ENCODE data around the gene LRRC10B. TPM values are rescaled to one million over a fixed set of nuclear protein-coding genes. Genes with fewer than 3 reads are reported as not detected.

The LRRC10B gene
- total RNA-seq, 2 donors from 2014 or later, result not detected

DNA sequence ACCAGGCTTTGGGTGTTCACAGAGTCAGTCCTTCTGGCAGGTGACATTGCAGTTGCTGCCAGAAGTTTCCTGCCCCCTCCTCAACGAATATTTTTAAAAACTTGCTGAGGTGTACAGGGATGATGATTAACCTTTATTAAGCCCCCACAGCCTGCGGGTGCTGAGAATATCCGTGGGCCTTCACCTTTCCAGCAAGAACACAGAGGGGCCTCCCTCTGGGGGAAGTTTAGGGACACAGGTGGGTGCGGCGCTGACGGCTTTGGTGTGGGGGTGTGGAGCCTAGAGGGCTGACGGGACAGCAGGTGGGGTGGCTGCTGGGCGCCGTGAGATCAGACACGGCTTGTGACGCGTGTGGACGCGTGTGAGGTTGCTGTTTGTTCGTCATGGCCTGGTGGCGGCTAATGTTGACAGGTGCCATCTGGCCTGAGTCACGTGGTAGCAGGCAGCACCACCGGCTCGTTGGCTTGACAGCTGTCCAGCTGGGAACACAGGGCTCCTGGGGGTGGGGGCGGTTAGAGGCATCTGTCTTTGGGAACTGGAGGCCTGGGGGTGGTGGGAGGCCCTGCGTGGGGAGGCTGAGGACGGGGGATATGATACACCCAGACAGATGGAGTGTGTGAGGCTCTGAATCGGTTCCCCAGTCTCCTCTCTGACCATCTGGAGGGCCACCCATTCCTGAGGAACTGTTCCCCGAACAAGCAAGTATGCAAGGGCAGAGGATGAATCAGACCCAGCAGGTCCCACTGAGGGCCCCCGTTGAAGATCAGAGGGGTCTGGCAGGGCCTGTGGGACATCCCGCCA lies 12.5 kb upstream of the LRRC10B start:
- Mint-ChIP-seq H3K9me3 (no peaks in the 10 kb centered on the region), H3K4me3 (no peak overlapping the region), H3K4me1 (no peaks in the 10 kb centered on the region), H3K36me3 (ENCODE audit: low read depth) (no peaks in the 10 kb centered on the region), H3K27me3 (peaks cover 3% of the 10 kb centered on the region), H3K27ac (no peak overlapping the region)
- ATAC-seq (replicated peaks), result no peak

DNA sequence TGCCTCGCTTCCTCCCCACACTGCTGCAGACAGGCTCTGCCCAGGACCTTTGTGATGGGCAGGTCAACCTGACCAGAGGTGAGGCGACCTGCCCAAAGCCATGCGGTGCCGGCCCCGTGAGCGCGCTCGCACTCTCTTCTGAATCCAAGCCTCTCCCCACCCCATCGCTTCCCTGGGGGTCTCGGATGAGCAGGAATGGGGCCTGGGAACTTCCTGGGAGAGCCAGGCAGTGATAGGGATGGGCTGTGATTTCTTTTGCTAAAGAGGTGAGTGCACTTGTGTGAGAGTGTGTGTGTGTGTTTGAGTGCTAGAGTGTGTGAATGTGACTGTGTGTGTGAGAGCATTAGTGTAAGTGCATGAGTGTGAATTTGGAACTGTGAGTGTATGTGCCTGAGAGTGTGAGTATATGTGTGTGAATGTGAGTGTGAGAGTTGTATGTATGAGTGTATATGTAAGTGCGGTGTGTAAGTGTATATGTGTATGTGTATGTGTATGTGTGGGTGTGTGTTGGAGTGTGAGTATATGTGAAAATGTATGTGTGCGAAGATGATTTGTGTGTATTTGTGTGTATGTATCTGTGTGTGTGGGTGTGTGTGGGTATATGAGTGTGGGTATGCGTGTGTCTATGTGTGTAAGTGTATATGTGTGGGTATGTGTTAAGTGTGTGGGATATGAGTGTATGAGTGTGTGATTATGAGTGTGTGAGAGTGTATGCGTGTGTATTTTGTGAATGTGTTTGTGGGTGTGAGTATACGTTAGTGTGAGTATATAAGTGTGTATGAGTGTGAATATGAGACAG lies 11.7 kb upstream of the LRRC10B start:
- Mint-ChIP-seq H3K4me3 (no peak overlapping the region), H3K4me1 (no peaks in the 10 kb centered on the region), H3K27me3 (peaks cover 3% of the 10 kb centered on the region), H3K27ac (no peak overlapping the region), H3K9me3 (no peaks in the 10 kb centered on the region), H3K36me3 (ENCODE audit: low read depth) (no peaks in the 10 kb centered on the region)
- ATAC-seq (replicated peaks), result no peak

DNA sequence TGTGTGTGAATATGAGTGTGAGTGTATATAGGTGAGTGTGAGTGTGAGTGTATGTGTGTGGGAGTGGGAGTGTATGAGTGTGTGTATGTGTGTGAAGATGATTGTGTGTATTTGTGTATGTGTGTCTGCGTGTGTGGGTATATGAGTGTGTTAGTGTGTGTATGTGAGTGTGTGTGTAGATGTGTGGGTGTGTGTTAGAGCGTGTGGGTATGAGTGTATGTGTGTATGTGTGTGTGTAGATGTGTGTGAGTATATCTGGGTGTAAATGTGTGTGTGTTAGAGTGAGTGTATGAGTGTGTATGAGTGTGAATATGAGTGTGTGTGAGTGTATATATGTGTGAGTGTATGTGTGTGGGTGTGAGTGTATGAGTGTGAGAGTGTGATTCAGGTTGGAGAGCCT lies 11.1 kb upstream of the LRRC10B start:
- no peaks in the 10 kb centered on the region for H3K4me1 Mint-ChIP-seq
- no peak overlapping the region for H3K27ac Mint-ChIP-seq
- no peaks in the 10 kb centered on the region for H3K36me3 Mint-ChIP-seq (ENCODE audit: low read depth)
- no peaks in the 10 kb centered on the region for H3K27me3 Mint-ChIP-seq
- ATAC-seq (replicated peaks), result no peak
- H3K4me3 Mint-ChIP-seq, result no peak overlapping the region
- H3K9me3 Mint-ChIP-seq, result no peaks in the 10 kb centered on the region

DNA sequence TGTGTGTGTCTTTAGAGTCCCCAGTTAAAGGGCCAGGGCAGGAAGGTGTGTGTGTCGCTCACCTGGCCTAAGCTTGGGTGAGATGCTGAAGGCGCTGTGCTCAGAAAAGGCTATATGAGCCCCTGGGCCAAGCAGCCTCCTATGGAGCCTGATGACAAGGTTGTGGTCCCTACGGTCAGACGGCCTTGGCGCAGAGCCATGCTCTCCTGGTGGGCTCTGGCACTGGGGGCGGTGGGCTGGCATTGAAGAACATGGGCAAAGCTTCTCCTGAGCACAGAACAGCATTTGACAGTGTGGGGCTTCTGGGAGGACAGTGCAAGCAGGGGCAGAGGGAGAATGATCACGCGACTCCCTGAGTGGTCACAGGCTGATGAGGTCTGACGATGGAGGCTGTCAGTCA lies 10.7 kb upstream of the LRRC10B start:
- Mint-ChIP-seq H3K4me3 (no peak overlapping the region), H3K36me3 (ENCODE audit: low read depth) (no peaks in the 10 kb centered on the region), H3K27ac (no peak overlapping the region), H3K4me1 (no peaks in the 10 kb centered on the region), H3K9me3 (no peaks in the 10 kb centered on the region), H3K27me3 (no peaks in the 10 kb centered on the region)
- ATAC-seq (replicated peaks), result no peak

DNA sequence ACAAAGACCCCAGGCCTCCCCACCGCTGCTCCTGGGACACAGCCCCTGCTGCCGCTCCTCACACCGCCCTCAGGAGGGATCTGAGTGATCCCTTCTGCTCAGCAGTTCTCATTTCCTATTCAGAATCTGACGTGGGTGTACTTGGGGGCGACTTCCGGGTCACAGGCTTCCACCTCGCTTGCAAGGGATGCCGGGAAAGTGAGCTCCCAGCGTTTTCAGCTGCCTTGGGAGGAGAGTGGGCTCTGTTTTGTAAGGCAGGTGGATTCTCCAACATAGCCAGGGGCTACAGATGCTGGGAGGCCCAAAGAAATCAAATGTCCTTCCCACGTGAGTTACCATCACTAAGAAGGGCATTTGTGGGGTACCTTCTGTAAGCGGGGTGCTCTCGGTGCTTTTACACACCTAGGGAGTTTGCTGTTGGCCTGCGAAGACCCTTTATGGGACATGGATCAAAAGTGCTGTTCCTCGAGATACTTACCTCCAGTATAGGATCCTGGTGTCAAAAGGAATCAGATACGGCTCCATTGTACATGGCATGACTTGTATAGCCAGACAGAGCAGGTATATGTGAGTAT lies 9.7 kb upstream of the LRRC10B start:
- no peak overlapping the region for H3K27ac Mint-ChIP-seq
- H3K4me1 Mint-ChIP-seq, result no peaks in the 10 kb centered on the region
- H3K9me3 Mint-ChIP-seq, result no peaks in the 10 kb centered on the region
- H3K27me3 Mint-ChIP-seq, result no peaks in the 10 kb centered on the region
- H3K4me3 Mint-ChIP-seq, result no peak overlapping the region
- ATAC-seq (replicated peaks), result no peak
- H3K36me3 Mint-ChIP-seq (ENCODE audit: low read depth), result no peaks in the 10 kb centered on the region

- Mint-ChIP-seq H3K36me3 (ENCODE audit: low read depth) (no peaks in the 10 kb centered on the region), H3K27ac (no peak overlapping the region), H3K9me3 (no peaks in the 10 kb centered on the region), H3K27me3 (peaks cover 5% of the 10 kb centered on the region), H3K4me3 (no peak overlapping the region), H3K4me1 (no peaks in the 10 kb centered on the region)
- ATAC-seq (replicated peaks), result no peak
Observed at GRCh38 chr11:61499816-61500491, 8.6 kb upstream of the LRRC10B start.

DNA sequence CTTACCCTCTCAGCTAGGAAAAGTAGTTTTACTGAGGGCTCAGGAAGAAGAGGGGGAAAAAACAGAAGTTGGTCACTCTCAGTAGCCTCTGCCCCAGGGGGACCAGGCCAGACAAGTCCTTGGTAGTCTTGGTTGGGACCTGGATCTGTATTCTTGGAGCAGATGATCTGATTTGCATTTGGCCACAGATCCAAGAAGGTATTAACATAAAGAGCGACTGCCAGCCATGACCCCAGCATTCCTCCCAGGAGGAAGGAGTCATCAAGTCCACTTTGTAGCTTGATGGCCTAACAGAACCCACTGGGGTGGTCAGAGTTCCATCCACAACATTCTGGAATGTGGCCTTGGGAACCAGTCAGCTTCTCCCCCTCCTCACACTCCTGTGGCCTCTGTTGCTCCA lies 6.0 kb upstream of the LRRC10B start:
- no peak overlapping the region for H3K27ac Mint-ChIP-seq
- no peak overlapping the region for H3K4me3 Mint-ChIP-seq
- H3K27me3 Mint-ChIP-seq, result peaks cover 16% of the 10 kb centered on the region
- ATAC-seq (replicated peaks), result no peak
- no peaks in the 10 kb centered on the region for H3K9me3 Mint-ChIP-seq
- no peaks in the 10 kb centered on the region for H3K4me1 Mint-ChIP-seq
- no peaks in the 10 kb centered on the region for H3K36me3 Mint-ChIP-seq (ENCODE audit: low read depth)

GRCh38 chr11:61503135-61503770 lies 5.3 kb upstream of the LRRC10B start:
- H3K9me3 Mint-ChIP-seq, result no peaks in the 10 kb centered on the region
- H3K36me3 Mint-ChIP-seq (ENCODE audit: low read depth), result no peaks in the 10 kb centered on the region
- H3K27me3 Mint-ChIP-seq, result peaks cover 22% of the 10 kb centered on the region
- ATAC-seq (replicated peaks), result peak; percentile 14
- H3K4me3 Mint-ChIP-seq, result no peak overlapping the region
- no peaks in the 10 kb centered on the region for H3K4me1 Mint-ChIP-seq
- H3K27ac Mint-ChIP-seq, result no peak overlapping the region

- Mint-ChIP-seq H3K4me1 (no peaks in the 10 kb centered on the region), H3K27ac (no peak overlapping the region), H3K9me3 (no peaks in the 10 kb centered on the region), H3K4me3 (no peak overlapping the region), H3K36me3 (ENCODE audit: low read depth) (no peaks in the 10 kb centered on the region), H3K27me3 (peaks cover 22% of the 10 kb centered on the region)
- ATAC-seq (replicated peaks), result no peak
Observed at GRCh38 chr11:61505106-61505505, 3.4 kb upstream of the LRRC10B start.

DNA sequence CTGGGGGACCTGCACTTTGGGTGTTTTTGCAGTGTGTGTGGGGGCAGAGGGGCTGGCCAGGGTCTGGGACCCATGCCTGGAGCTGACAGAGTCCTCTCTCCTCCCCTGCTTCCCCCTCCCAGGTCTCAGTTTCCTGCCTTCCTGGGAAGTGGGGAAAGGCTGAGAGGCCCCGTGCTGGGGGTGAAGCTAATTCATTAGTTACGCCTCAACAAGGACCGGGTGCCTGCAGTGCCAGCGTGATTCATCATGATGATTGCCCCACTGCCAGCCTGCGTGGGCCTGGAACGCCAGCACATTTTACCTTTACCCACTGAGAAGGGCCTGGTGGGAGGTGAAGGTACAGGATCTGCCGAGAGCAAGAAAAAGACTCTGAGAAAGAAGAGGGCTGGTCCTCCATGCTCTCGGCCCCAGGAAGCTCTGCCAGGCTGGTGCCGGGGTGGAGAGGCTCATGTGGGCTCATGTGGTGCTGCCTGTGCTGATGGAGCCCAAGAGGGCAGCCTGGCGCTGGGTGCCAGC lies 2.9 kb upstream of the LRRC10B start:
- Mint-ChIP-seq H3K4me1 (no peaks in the 10 kb centered on the region), H3K27ac (no peak overlapping the region), H3K27me3 (peaks cover 22% of the 10 kb centered on the region), H3K4me3 (no peak overlapping the region), H3K36me3 (ENCODE audit: low read depth) (no peaks in the 10 kb centered on the region), H3K9me3 (no peaks in the 10 kb centered on the region)
- ATAC-seq (replicated peaks), result no peak

DNA sequence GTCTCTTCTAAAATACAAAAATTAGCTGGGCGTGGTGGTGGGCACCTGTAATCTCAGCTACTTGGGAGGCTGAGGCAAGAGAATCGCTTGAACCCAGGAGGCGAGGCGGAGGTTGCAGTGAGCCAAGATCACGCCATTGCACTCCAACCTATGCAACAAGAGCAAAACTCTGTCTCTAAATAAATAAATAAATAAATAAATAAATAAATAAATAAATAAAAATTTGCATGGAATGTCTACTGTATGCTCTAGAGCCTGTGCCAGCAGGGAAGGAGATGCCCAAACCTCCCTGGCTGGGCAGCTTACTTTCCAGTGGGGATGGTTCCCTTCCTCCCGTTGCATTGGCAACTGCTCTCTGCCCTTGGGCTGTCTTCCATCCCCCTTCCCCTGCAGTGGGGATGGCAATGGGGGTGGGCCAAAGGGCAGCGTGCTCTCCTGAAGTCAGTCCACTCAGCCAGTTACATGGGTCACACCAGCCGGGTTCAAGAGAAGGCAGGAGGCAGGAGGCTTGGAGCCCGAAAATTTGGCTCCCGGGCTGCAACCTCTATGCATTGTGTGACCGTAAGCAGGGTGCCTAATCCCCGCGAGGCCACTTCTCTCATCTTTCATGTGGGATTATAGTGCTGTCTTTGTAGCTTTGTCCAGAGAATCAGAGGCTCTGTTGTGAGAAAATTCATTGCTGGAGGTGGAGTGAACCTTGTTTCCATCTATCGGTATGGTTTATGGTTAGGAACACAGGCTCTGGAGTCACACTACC lies 1.4 kb upstream of the LRRC10B start:
- no peaks in the 10 kb centered on the region for H3K9me3 Mint-ChIP-seq
- H3K36me3 Mint-ChIP-seq (ENCODE audit: low read depth), result no peaks in the 10 kb centered on the region
- peak overlapping the region; percentile 61 for H3K4me3 Mint-ChIP-seq
- no peak for ATAC-seq (replicated peaks)
- peaks cover 29% of the 10 kb centered on the region for H3K27me3 Mint-ChIP-seq
- H3K27ac Mint-ChIP-seq, result no peak overlapping the region
- H3K4me1 Mint-ChIP-seq, result no peaks in the 10 kb centered on the region

DNA sequence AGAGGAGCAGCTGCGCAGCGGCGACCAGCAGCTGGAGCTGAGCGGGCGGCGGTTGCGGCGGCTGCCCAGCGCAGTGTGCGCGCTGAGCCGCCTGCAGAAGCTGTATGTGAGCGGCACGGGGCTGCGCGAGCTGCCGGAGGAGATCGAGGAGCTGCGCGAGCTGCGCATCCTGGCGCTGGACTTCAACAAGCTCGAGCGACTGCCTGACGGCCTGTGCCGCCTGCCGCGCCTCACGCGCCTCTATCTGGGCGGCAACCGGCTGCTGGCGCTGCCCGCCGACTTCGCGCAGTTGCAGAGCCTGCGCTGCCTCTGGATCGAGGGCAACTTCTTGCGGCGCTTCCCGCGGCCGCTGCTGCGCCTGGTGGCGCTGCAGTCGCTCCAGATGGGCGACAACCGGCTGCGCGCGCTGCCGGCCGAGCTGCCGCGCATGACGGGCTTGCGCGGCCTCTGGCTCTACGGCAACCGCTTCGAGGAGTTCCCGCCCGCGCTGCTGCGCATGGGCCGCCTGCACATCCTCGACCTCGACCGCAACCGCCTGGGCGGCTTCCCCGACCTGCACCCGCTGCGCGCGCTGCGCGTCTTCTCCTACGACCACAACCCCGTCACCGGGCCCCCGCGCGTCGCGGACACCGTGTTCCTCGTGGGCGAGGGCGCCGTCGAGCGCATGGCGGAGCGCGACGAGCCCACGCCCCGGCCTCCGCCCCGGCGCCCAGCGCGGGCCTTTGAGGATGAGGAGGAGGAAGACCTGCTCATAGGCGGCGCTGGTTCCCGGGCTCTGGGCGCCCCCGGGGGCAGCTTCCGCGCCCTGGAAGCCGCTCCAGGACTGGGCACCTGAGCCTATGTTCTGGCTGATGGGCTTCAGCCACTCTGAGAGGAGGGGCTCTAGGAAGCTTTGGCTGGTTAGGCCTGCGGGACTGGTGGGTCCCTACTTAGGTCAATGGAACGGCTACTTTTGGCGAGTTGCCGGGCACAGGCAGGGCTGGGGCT lies 787 bp downstream of the LRRC10B start:
- Mint-ChIP-seq H3K27ac (no peak overlapping the region), H3K36me3 (ENCODE audit: low read depth) (no peaks in the 10 kb centered on the region), H3K27me3 (peaks cover 32% of the 10 kb centered on the region), H3K4me1 (no peaks in the 10 kb centered on the region), H3K4me3 (peak overlapping the region; percentile 32), H3K9me3 (no peaks in the 10 kb centered on the region)
- ATAC-seq (replicated peaks), result peak; percentile 83

All from activated T-helper 17 cell treated with anti-CD3 and anti-CD28 coated beads, Interleukin-2, amount 50 U/mL, for 72 hours (primary cell).